SH-SY5Y (cell line): ENCODE measurements around the gene ZSCAN32.

Experiments
- GATA2 ChIP-seq: IDR thresholded peaks from 2 replicates; pipeline ENCODE4 v1.6.1; 2011; ENCODE audit warnings: mild to moderate bottlenecking, low read depth, low read length
- GATA3 ChIP-seq: IDR thresholded peaks from 2 replicates; pipeline ENCODE4 v1.6.1; 2011; ENCODE audit warnings: low read depth, mild to moderate bottlenecking, low read length, moderate library complexity

DNA sequence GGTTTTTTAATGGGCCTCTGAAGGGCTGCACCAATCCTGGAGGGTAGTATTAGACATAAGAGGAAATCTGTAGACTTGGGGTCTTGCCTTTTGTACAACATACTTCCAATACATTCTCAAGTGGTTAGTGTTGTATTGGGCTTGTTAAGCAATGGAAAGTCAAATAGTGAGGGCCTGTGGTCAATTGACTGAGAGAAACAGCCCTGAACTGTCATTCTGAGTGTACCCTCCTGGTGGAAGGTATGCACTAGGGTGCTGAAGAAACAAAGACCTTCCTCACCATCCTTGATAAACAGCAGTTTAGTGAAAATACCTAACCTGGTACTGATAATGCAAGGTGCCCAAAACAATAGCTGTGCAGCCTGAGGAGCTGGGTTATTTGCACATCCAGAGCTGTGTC is 22.9 kb downstream of the ZSCAN32 start:
- TF ChIP-seq GATA2 (no peak), GATA3 (no peak)
